ENCODE data around the gene AHNAK.
A peak's percentile ranks its signal among the peaks of the same experiment; 100 is the strongest.
"Not testable (repeated sequence)": the region's sequence is repeated elsewhere in the genome, so short reads cannot be mapped to it uniquely, and the experiment has no call there.

AHNAK gene

GRCh38 chr11:62571493-62571892 is 24.9 kb upstream of the AHNAK start:
- not testable (repeated sequence) for DNase-seq

- DNase-seq: not testable (repeated sequence)
Observed at GRCh38 chr11:62570903-62571302, 24.3 kb upstream of the AHNAK start.

GRCh38 chr11:62569611-62570010 is 23.0 kb upstream of the AHNAK start:
- DNase-seq: no peak

- DNase-seq: no peak
Observed at GRCh38 chr11:62567018-62567633, 20.5 kb upstream of the AHNAK start.

- DNase-seq: no peak
Observed at GRCh38 chr11:62566247-62566646, 19.6 kb upstream of the AHNAK start.

- DNase-seq: no peak
Observed at GRCh38 chr11:62565100-62565802, 18.6 kb upstream of the AHNAK start.

- DNase-seq: not testable (repeated sequence)
Observed at GRCh38 chr11:62561677-62562230, 15.1 kb upstream of the AHNAK start.

- DNase-seq: peak; percentile 81
Observed at GRCh38 chr11:62560566-62561103, 14.0 kb upstream of the AHNAK start.

- DNase-seq: not testable (repeated sequence)
Observed at GRCh38 chr11:62559626-62560025, 13.0 kb upstream of the AHNAK start.

- no peak for DNase-seq
Observed at GRCh38 chr11:62559204-62559603, 12.6 kb upstream of the AHNAK start.

- no peak for DNase-seq
Observed at GRCh38 chr11:62558669-62559068, 12.1 kb upstream of the AHNAK start.

GRCh38 chr11:62556875-62557631 is 10.4 kb upstream of the AHNAK start:
- peak; percentile 95 for DNase-seq

GRCh38 chr11:62556108-62556874 is 9.7 kb upstream of the AHNAK start:
- peak; percentile 98 for DNase-seq

GRCh38 chr11:62555464-62556107 is 9.0 kb upstream of the AHNAK start:
- peak; percentile 94 for DNase-seq

- no peak for DNase-seq
Observed at GRCh38 chr11:62554387-62555167, 8.0 kb upstream of the AHNAK start.

GRCh38 chr11:62553839-62554361 is 7.3 kb upstream of the AHNAK start:
- DNase-seq: no peak

- peak; percentile 71 for DNase-seq
Observed at GRCh38 chr11:62553080-62553838, 6.7 kb upstream of the AHNAK start.

- DNase-seq: peak; percentile 33
Observed at GRCh38 chr11:62552485-62553079, 6.0 kb upstream of the AHNAK start.

GRCh38 chr11:62550478-62550877 is 3.9 kb upstream of the AHNAK start:
- not testable (repeated sequence) for DNase-seq
